ENCODE data around the gene HIRA. TPM values are rescaled to one million over a fixed set of nuclear protein-coding genes. Genes with fewer than 3 reads are reported as not detected.
"Not testable (repeated sequence)": the region's sequence is repeated elsewhere in the genome, so short reads cannot be mapped to it uniquely, and the experiment has no call there.

The HIRA gene
- total RNA-seq, 1 donor from 2014 or later = 38.2 TPM

GRCh38 chr22:19368876-19369275, 62.7 kb downstream of the HIRA start:
- Mint-ChIP-seq H3K27ac (no peak overlapping the region), H3K36me3 (peaks cover 35% of the 10 kb centered on the region), H3K9me3 (no peaks in the 10 kb centered on the region), H3K27me3 (ENCODE audit: low read depth) (no peaks in the 10 kb centered on the region), H3K4me3 (no peak overlapping the region), H3K4me1 (no peaks in the 10 kb centered on the region)
- DNase-seq (ENCODE audit: low spot score in 2 of 2, unreplicated experiment in 2 of 2) = no peak
- no peak for TF ChIP-seq CTCF (IDR thresholded peaks at IDR 0.05; ENCODE audit: unreplicated experiment)

- no peak overlapping the region for H3K27ac Mint-ChIP-seq
- no peaks in the 10 kb centered on the region for H3K4me1 Mint-ChIP-seq
- H3K27me3 Mint-ChIP-seq (ENCODE audit: low read depth) = no peaks in the 10 kb centered on the region
- no peaks in the 10 kb centered on the region for H3K9me3 Mint-ChIP-seq
- DNase-seq (ENCODE audit: low spot score in 2 of 2, unreplicated experiment in 2 of 2) = peak in 1 of 2 experiments; percentile 21
- peaks cover 32% of the 10 kb centered on the region for H3K36me3 Mint-ChIP-seq
- no peak overlapping the region for H3K4me3 Mint-ChIP-seq
- TF ChIP-seq CTCF (IDR thresholded peaks at IDR 0.05; ENCODE audit: unreplicated experiment) = no peak
These were observed 63.7 kb downstream of the HIRA start for GRCh38 chr22:19367763-19368367.

GRCh38 chr22:19363541-19363940, 68.0 kb downstream of the HIRA start:
- H3K36me3 Mint-ChIP-seq = peaks cover 36% of the 10 kb centered on the region
- not testable (repeated sequence) for H3K9me3 Mint-ChIP-seq; H3K4me1 Mint-ChIP-seq; H3K4me3 Mint-ChIP-seq; H3K27me3 Mint-ChIP-seq (ENCODE audit: low read depth); DNase-seq (ENCODE audit: low spot score in 2 of 2, unreplicated experiment in 2 of 2); H3K27ac Mint-ChIP-seq

- peaks cover 5% of the 10 kb centered on the region for H3K4me1 Mint-ChIP-seq
- peak overlapping the region; percentile 10 for H3K27ac Mint-ChIP-seq
- H3K27me3 Mint-ChIP-seq (ENCODE audit: low read depth) = no peaks in the 10 kb centered on the region
- DNase-seq (ENCODE audit: low spot score in 2 of 2, unreplicated experiment in 2 of 2) = no peak
- TF ChIP-seq CTCF (IDR thresholded peaks at IDR 0.05; ENCODE audit: unreplicated experiment) = no peak
- no peaks in the 10 kb centered on the region for H3K9me3 Mint-ChIP-seq
- H3K36me3 Mint-ChIP-seq = peaks cover 31% of the 10 kb centered on the region
- H3K4me3 Mint-ChIP-seq = no peak overlapping the region
These were observed 69.9 kb downstream of the HIRA start for GRCh38 chr22:19361501-19362103.

GRCh38 chr22:19360862-19361261, 70.7 kb downstream of the HIRA start:
- no peaks in the 10 kb centered on the region for H3K9me3 Mint-ChIP-seq
- no peak for DNase-seq (ENCODE audit: low spot score in 2 of 2, unreplicated experiment in 2 of 2)
- peaks cover 5% of the 10 kb centered on the region for H3K4me1 Mint-ChIP-seq
- no peak for TF ChIP-seq CTCF (IDR thresholded peaks at IDR 0.05; ENCODE audit: unreplicated experiment)
- no peak overlapping the region for H3K27ac Mint-ChIP-seq
- H3K36me3 Mint-ChIP-seq = peaks cover 28% of the 10 kb centered on the region
- no peaks in the 10 kb centered on the region for H3K27me3 Mint-ChIP-seq (ENCODE audit: low read depth)
- H3K4me3 Mint-ChIP-seq = no peak overlapping the region

GRCh38 chr22:19360300-19360792, 71.2 kb downstream of the HIRA start:
- no peak for DNase-seq (ENCODE audit: low spot score in 2 of 2, unreplicated experiment in 2 of 2)

More at GRCh38 chr22:19360300-19360792, 71.2 kb downstream of the HIRA start:
- Mint-ChIP-seq H3K27ac (no peak overlapping the region), H3K36me3 (peaks cover 30% of the 10 kb centered on the region), H3K4me1 (peaks cover 5% of the 10 kb centered on the region), H3K27me3 (ENCODE audit: low read depth) (no peaks in the 10 kb centered on the region), H3K9me3 (no peaks in the 10 kb centered on the region), H3K4me3 (no peak overlapping the region)
- TF ChIP-seq CTCF (IDR thresholded peaks at IDR 0.05; ENCODE audit: unreplicated experiment) = no peak
